Spleen (tissue), 7 donors: ENCODE data around the gene BPIFB1.

Source experiments
- POLR2AphosphoS5 ChIP-seq, 3 donors: sonication (generic); formaldehyde crosslinking; IDR thresholded peaks; one replicate each; pipeline ENCODE4 v1.5.1; 2017; ENCODE audit warnings: antibody characterized with exemption in 3 of 3
- TF ChIP-seq, protein P1 (sequence below), 11 experiments: fragments of 200-600 bp in 7 of 11; fragments of 450-650 bp in 4 of 11; sonication (generic) in 4 of 11; IDR thresholded peaks in 8 of 11; conservative IDR thresholded peaks in 3 of 11; 1 replicate in 7 of 11; 2 replicates in 4 of 11; pipeline versions ENCODE4 v1.4.0 to v1.8.0; 2016 to 2021; ENCODE audit warnings: antibody characterized with exemption in 11 of 11, inconsistent platforms in 4 of 11, mild to moderate bottlenecking in 1 of 11
- donor health status: DM: no; HTN: no; CAD: no; lungs with moderate emphysema.
- donor health status: DM: no; HTN: no; CAD: no.
- donor health status: DM: no; HTN: no; CAD: no.

DNA sequence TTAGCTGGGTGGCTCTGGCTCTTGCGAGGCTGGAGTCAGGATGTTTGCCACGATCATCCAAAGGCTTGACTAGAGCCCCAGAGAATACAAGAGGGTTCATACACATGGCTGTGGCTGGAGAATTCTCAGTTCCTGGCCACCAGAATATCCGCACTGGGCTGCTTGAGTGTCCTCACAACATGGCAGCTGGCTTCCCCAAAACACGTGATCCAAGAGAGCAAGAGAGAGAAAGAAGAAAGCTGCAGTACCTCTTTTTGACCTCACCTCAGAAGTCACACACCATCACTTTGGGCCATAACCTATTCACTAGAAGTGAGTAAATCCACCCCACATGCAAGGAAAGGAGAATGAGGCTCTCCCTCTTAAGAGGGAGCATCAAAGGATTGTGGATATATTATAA is 21.5 kb upstream of the BPIFB1 start:
- TF ChIP-seq, protein P1, sequence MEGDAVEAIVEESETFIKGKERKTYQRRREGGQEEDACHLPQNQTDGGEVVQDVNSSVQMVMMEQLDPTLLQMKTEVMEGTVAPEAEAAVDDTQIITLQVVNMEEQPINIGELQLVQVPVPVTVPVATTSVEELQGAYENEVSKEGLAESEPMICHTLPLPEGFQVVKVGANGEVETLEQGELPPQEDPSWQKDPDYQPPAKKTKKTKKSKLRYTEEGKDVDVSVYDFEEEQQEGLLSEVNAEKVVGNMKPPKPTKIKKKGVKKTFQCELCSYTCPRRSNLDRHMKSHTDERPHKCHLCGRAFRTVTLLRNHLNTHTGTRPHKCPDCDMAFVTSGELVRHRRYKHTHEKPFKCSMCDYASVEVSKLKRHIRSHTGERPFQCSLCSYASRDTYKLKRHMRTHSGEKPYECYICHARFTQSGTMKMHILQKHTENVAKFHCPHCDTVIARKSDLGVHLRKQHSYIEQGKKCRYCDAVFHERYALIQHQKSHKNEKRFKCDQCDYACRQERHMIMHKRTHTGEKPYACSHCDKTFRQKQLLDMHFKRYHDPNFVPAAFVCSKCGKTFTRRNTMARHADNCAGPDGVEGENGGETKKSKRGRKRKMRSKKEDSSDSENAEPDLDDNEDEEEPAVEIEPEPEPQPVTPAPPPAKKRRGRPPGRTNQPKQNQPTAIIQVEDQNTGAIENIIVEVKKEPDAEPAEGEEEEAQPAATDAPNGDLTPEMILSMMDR (IDR thresholded peaks at IDR 0.05 in 8 of 11, conservative IDR thresholded peaks at IDR 0.05 in 3 of 11): no peak
- no peak for TF ChIP-seq POLR2AphosphoS5 (IDR thresholded peaks at IDR 0.05)
